ENCODE data around the gene MEIS2.

DNA sequence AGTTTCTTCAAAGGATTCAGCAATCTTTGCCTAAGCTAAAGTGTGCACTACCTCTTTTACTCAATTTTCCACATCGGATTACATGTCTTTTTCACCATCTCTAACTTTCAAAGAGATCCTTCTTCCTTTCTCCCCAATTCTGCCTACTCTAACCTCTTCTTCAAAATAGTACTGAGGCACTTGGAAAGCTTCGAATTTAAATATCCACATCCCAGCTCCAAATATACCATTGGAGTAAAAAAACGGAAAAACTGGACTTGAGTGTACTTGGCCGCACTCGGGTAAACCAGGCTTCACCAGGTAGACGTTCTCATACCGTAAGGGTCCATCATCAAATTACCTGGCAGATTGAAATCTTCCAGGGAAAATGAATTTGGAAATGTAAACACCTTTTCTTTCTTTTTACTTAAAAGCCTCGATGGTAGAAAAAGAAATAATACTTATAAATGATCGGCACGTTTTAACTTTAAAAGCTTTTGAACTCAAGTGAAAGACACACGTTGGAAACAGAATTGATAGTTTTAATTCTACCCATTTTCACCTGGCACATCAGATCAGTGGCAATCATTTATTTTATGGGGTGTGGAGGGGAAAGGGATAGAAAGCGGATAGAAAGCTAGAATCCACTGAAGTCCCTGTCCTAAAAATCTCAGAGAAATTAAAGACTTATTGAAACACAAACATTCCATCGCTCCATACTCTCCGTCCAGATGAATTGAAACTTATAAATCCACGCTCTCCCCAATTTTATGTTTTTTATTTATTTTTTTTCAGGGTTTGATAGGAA is 8.2 kb upstream of the MEIS2 start:
- TF ChIP-seq, protein P1, sequence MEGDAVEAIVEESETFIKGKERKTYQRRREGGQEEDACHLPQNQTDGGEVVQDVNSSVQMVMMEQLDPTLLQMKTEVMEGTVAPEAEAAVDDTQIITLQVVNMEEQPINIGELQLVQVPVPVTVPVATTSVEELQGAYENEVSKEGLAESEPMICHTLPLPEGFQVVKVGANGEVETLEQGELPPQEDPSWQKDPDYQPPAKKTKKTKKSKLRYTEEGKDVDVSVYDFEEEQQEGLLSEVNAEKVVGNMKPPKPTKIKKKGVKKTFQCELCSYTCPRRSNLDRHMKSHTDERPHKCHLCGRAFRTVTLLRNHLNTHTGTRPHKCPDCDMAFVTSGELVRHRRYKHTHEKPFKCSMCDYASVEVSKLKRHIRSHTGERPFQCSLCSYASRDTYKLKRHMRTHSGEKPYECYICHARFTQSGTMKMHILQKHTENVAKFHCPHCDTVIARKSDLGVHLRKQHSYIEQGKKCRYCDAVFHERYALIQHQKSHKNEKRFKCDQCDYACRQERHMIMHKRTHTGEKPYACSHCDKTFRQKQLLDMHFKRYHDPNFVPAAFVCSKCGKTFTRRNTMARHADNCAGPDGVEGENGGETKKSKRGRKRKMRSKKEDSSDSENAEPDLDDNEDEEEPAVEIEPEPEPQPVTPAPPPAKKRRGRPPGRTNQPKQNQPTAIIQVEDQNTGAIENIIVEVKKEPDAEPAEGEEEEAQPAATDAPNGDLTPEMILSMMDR (IDR thresholded peaks at IDR 0.05) = no peak
- TF ChIP-seq POLR2A (IDR thresholded peaks at IDR 0.05) (no peak), POLR2AphosphoS5 (IDR thresholded peaks at IDR 0.05) (no peak)

Data from stomach (tissue), 4 donors.